ENCODE results near the gene CFAP210. TPM values are rescaled to one million over a fixed set of nuclear protein-coding genes. Genes with fewer than 3 reads are reported as not detected.
A peak's percentile ranks its signal among the peaks of the same experiment; 100 is the strongest.
"Not testable (repeated sequence)": the region's sequence is repeated elsewhere in the genome, so short reads cannot be mapped to it uniquely, and the experiment has no call there.

Gene CFAP210
- total RNA-seq, 2 experiments from 2014 or later = not detected

- DNase-seq = no peak
- Mint-ChIP-seq H3K9me3 (peaks cover 4% of the 10 kb centered on the region), H3K27me3 (no peaks in the 10 kb centered on the region), H3K4me3 (no peak overlapping the region), H3K36me3 (ENCODE audit: low read depth) (peaks cover 21% of the 10 kb centered on the region), H3K27ac (no peak overlapping the region), H3K4me1 (ENCODE audit: low read depth) (peaks cover 10% of the 10 kb centered on the region)
- ATAC-seq = no peak
- intact Hi-C loops (cut with micrococcal nuclease) = no loop called here
- no peak for TF ChIP-seq CTCF (IDR thresholded peaks at IDR 0.05)
- POLR2A ChIA-PET = no interaction called here
- CTCF ChIA-PET = no interaction called here
These were observed 2.2 kb upstream of the CFAP210 start for GRCh38 chr2:169696381-169696780.

GRCh38 chr2:169694894-169695260, 672 bp upstream of the CFAP210 start:
- intact Hi-C loops (cut with micrococcal nuclease) = no loop called here
- H3K4me3 Mint-ChIP-seq = peak overlapping the region; percentile 86
- ChIA-PET CTCF (interaction anchor here (1.3 to 2.1 kb wide), 2 partner anchors 9 to 17 kb away, joined by 3 to 6 read pairs; no protein-coding TSS in a partner anchor), POLR2A (interaction anchor here (0.7 to 1.9 kb wide), 3 partner anchors 9 to 41 kb away, joined by 3 to 8 read pairs (median 4); no protein-coding TSS in a partner anchor)
- DNase-seq (no peak), ATAC-seq (no peak)
- H3K36me3 Mint-ChIP-seq (ENCODE audit: low read depth) = peaks cover 20% of the 10 kb centered on the region
- TF ChIP-seq CTCF (IDR thresholded peaks at IDR 0.05) = no peak
- H3K4me1 Mint-ChIP-seq (ENCODE audit: low read depth) = peaks cover 10% of the 10 kb centered on the region
- H3K27ac Mint-ChIP-seq = peak overlapping the region; percentile 85
- H3K27me3 Mint-ChIP-seq = no peaks in the 10 kb centered on the region
- H3K9me3 Mint-ChIP-seq = peaks cover 10% of the 10 kb centered on the region

GRCh38 chr2:169693360-169693759, 845 bp downstream of the CFAP210 start:
- intact Hi-C loops (cut with micrococcal nuclease) = no loop called here
- Mint-ChIP-seq H3K27ac (no peak overlapping the region), H3K4me3 (peak overlapping the region; percentile 86), H3K27me3 (no peaks in the 10 kb centered on the region), H3K36me3 (ENCODE audit: low read depth) (peaks cover 11% of the 10 kb centered on the region), H3K9me3 (peaks cover 13% of the 10 kb centered on the region), H3K4me1 (ENCODE audit: low read depth) (peaks cover 10% of the 10 kb centered on the region)
- ATAC-seq = no peak
- no peak for TF ChIP-seq CTCF (IDR thresholded peaks at IDR 0.05)
- ChIA-PET POLR2A (interaction anchor here (1.2 to 1.9 kb wide), 3 partner anchors 10 to 109 kb away, joined by 4 to 8 read pairs (median 4); partner anchors contain the start of gene PPIG), CTCF (interaction anchor here (0.8 to 2.1 kb wide), 6 partner anchors 10 to 101 kb away, joined by 3 to 6 read pairs (median 3); no protein-coding TSS in a partner anchor)
- no peak for DNase-seq

GRCh38 chr2:169692718-169693117, 1.5 kb downstream of the CFAP210 start:
- no peak for TF ChIP-seq CTCF (IDR thresholded peaks at IDR 0.05)
- H3K4me3 Mint-ChIP-seq = no peak overlapping the region
- CTCF ChIA-PET = no interaction called here
- H3K27me3 Mint-ChIP-seq = no peaks in the 10 kb centered on the region
- H3K27ac Mint-ChIP-seq = no peak overlapping the region
- POLR2A ChIA-PET = no interaction called here
- ATAC-seq = no peak
- DNase-seq = no peak
- H3K36me3 Mint-ChIP-seq (ENCODE audit: low read depth) = peaks cover 9% of the 10 kb centered on the region
- H3K4me1 Mint-ChIP-seq (ENCODE audit: low read depth) = peaks cover 10% of the 10 kb centered on the region
- intact Hi-C loops (cut with micrococcal nuclease) = no loop called here
- peaks cover 13% of the 10 kb centered on the region for H3K9me3 Mint-ChIP-seq

GRCh38 chr2:169690958-169691357, 3.2 kb downstream of the CFAP210 start:
- peaks cover 10% of the 10 kb centered on the region for H3K4me1 Mint-ChIP-seq (ENCODE audit: low read depth)
- ChIA-PET CTCF (interaction anchor here (1.5 to 1.7 kb wide), 2 partner anchors 8 to 99 kb away, joined by 3 to 4 read pairs; no protein-coding TSS in a partner anchor), POLR2A (interaction anchor here (0.6 kb wide), 1 partner anchor 1442 kb away, joined by 3 read pairs; no protein-coding TSS in a partner anchor)
- no peak for ATAC-seq
- no peak overlapping the region for H3K27ac Mint-ChIP-seq
- H3K27me3 Mint-ChIP-seq = no peaks in the 10 kb centered on the region
- no peak for TF ChIP-seq CTCF (IDR thresholded peaks at IDR 0.05)
- DNase-seq = no peak
- intact Hi-C loops (cut with micrococcal nuclease) = no loop called here
- H3K36me3 Mint-ChIP-seq (ENCODE audit: low read depth) = peaks cover 6% of the 10 kb centered on the region
- no peak overlapping the region for H3K4me3 Mint-ChIP-seq
- H3K9me3 Mint-ChIP-seq = peaks cover 13% of the 10 kb centered on the region

- CTCF ChIA-PET; intact Hi-C loops (cut with micrococcal nuclease); POLR2A ChIA-PET; H3K4me1 Mint-ChIP-seq (ENCODE audit: low read depth); H3K27ac Mint-ChIP-seq; H3K4me3 Mint-ChIP-seq; H3K36me3 Mint-ChIP-seq (ENCODE audit: low read depth); DNase-seq; ATAC-seq; H3K27me3 Mint-ChIP-seq: not testable (repeated sequence)
- H3K9me3 Mint-ChIP-seq = peaks cover 13% of the 10 kb centered on the region
These were observed 6.3 kb downstream of the CFAP210 start for GRCh38 chr2:169687943-169688342.

- DNase-seq; ATAC-seq; H3K27me3 Mint-ChIP-seq; H3K36me3 Mint-ChIP-seq (ENCODE audit: low read depth); CTCF ChIA-PET; POLR2A ChIA-PET; H3K4me3 Mint-ChIP-seq; intact Hi-C loops (cut with micrococcal nuclease); H3K27ac Mint-ChIP-seq: not testable (repeated sequence)
- Mint-ChIP-seq H3K9me3 (peaks cover 13% of the 10 kb centered on the region), H3K4me1 (ENCODE audit: low read depth) (peaks cover 11% of the 10 kb centered on the region)
These were observed 7.4 kb downstream of the CFAP210 start for GRCh38 chr2:169686825-169687224.

GRCh38 chr2:169684712-169685111, 9.5 kb downstream of the CFAP210 start:
- intact Hi-C loops (cut with micrococcal nuclease); ATAC-seq; POLR2A ChIA-PET; CTCF ChIA-PET; DNase-seq; H3K27me3 Mint-ChIP-seq; H3K9me3 Mint-ChIP-seq; H3K36me3 Mint-ChIP-seq (ENCODE audit: low read depth); H3K27ac Mint-ChIP-seq; H3K4me3 Mint-ChIP-seq: not testable (repeated sequence)
- peaks cover 11% of the 10 kb centered on the region for H3K4me1 Mint-ChIP-seq (ENCODE audit: low read depth)
